GM19397 (cell line): Measurements from ENCODE around the gene INSC.
A peak's percentile ranks its signal among the peaks of the same experiment; 100 is the strongest.

Experiments
- ATAC-seq: cut with Tn5 transposase; IDR thresholded peaks from one replicate; pipeline ENCODE4 v1.9.1; 2021; ENCODE audit warnings: mild to moderate bottlenecking, moderate library complexity; ENCODE audit not compliant: unreplicated experiment

The INSC gene

DNA sequence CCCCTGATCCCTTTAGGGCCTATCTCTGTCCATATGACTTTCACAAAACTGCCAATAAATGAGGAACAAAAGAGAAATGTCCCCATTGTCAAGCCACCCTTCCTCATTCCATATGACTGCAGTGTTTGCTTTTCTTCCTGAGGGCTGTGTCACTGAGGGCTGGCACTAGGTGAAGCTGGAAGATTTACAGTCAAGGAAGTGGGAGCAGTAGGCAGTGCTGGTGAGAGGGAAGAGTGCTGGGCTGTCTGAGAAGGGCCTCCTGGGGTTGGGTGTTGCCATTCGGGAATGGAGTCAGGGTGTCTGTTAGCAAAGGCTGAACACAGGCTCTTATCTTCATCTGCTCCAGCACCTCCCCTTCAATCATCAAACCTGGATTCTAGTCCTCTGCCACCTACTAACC is 30.9 kb downstream of the INSC start:
- no peak for ATAC-seq

DNA sequence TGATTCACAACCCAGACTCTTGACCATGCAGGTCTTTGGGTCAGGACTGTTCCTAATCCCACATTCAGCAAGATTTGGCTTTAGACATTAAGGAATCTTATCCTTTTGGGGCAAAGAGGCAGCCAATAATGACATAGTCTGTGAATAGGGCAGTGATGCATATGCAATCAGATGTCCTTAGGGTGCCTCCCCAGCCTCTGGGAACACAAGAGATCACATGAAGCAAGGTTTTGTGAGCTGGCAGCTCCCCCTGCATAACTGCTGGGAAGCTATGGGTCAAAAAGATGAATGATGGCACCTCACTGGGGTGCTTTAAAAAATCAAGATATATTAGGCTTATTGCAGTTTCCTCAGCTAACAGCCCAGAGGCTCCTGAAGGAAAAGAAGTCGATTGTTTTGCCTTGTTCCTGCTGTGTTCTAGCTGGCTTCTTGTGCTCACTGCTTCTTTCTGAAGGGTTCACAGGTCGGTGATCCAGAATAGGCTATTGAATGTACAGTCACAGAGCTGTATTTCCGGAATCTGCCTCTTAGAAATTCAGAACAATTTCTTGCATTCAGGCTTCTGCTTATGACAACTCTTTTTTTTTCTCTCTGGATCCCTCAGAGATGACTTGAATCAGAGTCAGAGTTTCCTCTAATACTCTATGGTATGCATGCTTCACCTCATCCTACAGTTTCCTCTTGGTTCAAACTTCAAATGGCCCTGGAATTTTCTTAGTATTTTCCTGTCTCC is 31.7 kb downstream of the INSC start:
- ATAC-seq, result no peak

- ATAC-seq, result no peak
Observed at GRCh38 chr11:15148169-15148568, 33.4 kb downstream of the INSC start.

GRCh38 chr11:15149050-15149449 is 34.3 kb downstream of the INSC start:
- no peak for ATAC-seq

DNA sequence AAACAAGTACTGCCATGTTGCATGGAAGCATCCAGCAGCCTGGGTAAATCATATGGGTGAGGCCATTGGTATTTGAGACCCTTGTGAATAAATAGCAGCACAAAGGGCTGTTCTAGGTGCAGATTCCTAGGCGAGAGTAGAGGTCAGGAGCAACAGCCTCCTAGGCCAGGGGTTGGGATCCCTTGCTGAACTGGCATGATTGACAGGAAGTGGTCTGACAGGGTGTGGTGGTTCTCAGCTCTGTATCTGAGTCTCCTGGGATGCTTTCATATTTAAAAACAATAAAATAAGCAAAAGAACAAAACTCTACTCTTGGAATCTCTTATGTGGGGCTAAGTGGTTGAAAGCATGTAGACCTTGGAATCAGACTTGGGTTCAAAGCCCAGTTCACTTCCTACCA is 35.8 kb downstream of the INSC start:
- ATAC-seq, result no peak

- ATAC-seq, result no peak
Observed at GRCh38 chr11:15153231-15153630, 38.5 kb downstream of the INSC start.

- ATAC-seq, result no peak
Observed at GRCh38 chr11:15157181-15157580, 42.5 kb downstream of the INSC start.

DNA sequence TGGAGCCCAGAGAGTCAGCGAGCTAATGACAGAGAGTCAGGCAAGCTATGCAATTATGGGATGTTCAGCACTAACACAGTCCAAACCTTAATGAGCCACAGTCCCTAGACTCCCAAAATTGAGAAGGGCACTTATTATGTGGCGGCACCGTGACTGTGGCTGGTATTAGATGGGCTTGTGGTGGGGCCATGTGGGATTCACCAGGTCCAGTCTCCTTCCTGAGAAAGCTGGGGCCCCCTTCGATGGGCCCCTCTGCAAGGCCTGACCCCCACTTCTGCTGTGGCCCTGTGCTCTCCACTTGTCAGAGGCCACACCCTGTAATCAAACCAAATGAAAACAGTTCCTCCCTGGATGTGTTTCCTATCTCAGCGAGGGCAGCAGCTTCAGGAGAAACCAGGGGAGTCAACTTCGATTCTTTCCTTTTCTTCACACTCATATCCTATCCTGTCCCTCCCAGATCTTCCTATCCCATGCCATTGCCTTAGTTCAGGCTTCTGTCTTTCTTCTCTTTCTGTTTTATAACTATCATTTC is 42.9 kb downstream of the INSC start:
- no peak for ATAC-seq

GRCh38 chr11:15158351-15159015 is 43.8 kb downstream of the INSC start:
- no peak for ATAC-seq

DNA sequence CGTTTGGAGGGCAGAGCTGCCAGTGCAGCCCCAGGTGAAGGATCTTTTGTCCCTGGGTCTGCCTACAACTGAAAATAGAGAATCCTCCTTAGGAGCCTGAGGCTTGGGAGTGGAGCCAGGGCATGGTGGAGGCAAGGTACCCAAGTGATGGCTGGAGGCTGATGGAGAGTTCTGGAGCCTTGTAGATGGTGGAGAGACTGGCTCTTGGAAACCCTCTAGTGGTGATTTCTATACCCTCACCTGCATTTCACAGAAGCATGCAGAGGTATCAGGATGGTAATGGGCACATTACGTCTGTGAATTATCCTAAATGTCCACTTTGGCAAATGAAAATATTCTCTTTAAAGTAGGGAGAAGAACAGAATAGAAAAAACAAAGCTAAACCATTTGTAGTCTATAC is 44.4 kb downstream of the INSC start:
- peak; percentile 81 for ATAC-seq

GRCh38 chr11:15161790-15162189 is 47.1 kb downstream of the INSC start:
- no peak for ATAC-seq

- ATAC-seq, result no peak
Observed at GRCh38 chr11:15163136-15163535, 48.4 kb downstream of the INSC start.

DNA sequence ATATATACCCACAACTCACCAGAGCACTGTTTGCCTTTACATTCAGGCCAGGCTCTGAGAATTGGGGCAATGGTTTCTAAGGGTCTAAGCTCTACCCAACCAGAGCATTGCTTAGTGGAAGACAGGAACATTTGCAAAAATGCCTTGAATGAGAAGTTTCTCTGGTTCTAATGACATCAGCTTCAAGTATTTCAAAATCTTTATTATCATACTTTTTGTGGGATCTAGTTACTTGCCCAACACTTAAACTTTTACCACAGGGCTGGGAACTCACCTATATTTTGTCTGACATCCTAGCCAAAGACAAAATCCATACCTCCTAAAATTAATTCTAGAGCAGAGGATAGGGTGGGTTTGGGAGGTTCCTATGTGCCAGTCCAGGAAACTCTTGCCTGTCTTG is 51.5 kb downstream of the INSC start:
- no peak for ATAC-seq

GRCh38 chr11:15169815-15170551 is 55.3 kb downstream of the INSC start:
- no peak for ATAC-seq

- no peak for ATAC-seq
Observed at GRCh38 chr11:15170698-15171097, 56.0 kb downstream of the INSC start.

DNA sequence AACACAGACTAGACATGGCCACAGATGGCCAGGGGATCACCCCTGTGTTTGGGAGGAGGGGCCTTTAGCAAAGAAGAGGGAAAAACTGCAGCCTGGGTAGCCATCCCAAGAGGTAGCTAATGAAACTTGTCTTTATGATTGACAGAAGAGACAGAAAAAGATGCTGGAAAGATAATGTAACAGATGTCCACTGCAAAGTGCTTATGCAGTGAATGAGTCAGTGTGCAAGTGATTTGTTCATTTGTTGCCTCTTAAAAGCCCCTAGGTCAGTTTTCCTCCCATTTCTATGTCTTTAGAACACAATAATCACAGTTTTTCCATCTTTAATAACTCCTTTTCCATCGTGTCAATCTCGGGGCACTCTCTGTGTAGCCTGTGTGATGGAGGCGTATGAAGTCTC is 57.2 kb downstream of the INSC start:
- no peak for ATAC-seq

DNA sequence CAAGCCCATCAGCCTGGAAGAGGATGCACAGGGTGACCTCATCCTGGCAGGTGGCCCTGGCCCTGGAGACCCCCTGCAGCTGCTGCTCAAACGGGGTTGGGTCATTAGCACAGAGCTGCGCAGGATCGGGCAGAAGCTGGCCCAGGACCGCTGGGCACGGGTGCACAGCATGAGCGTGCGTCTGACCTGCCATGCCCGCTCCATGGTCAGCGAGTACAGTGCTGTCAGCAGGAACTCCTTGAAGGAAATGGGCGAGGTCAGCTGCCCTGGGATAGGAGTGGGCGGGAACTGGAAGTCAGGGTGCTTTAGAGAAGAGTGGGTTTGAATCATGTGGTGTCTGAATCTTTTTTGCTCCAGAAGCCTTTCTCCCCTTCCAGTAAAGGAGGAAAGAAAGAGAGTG is 61.1 kb downstream of the INSC start:
- ATAC-seq, result no peak

- ATAC-seq, result no peak
Observed at GRCh38 chr11:15176646-15177163, 62.0 kb downstream of the INSC start.

GRCh38 chr11:15177491-15177890 is 62.8 kb downstream of the INSC start:
- no peak for ATAC-seq

- ATAC-seq, result no peak
Observed at GRCh38 chr11:15178214-15178613, 63.5 kb downstream of the INSC start.

DNA sequence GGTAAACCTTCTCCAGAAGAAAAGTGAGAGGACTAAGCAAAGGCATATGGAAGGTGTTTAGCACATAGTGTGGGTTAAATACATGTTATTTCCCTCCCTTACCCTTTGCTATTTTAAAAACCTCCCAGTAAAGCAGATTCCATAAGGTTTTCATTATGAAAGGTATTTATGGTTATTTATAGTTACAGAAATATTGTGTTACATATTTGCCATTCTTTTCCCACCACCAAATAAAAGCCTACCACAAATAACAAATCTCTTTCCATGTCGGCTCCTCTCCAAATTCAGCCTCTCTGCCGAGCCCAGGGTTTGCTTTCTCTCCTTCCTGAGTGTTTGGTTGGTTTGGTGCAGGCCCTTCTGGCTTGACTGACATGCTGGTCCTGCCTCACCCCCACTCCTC is 64.4 kb downstream of the INSC start:
- ATAC-seq, result no peak
